Measurements from ENCODE around the gene FGF14. TPM values are rescaled to one million over a fixed set of nuclear protein-coding genes. Genes with fewer than 3 reads are reported as not detected.

Gene FGF14
- total RNA-seq, 1 donor from 2014 or later: 0.23 TPM

GRCh38 chr13:101955764-101956163, 446.1 kb downstream of the FGF14 start:
- no peak for DNase-seq (ENCODE audit: low read depth)
- H3K4me1 Mint-ChIP-seq (ENCODE audit: low read depth, unreplicated experiment): no peaks in the 10 kb centered on the region
- Histone ChIP-seq H3K9ac (ENCODE audit: low read length) (no peak overlapping the region), H4K20me1 (ENCODE audit: insufficient read depth, low read length) (no peaks in the 10 kb centered on the region), H3K27me3 (ENCODE audit: insufficient read depth, low read length) (no peaks in the 10 kb centered on the region), H3K4me2 (ENCODE audit: low read length) (no peak overlapping the region), H3K4me3 (ENCODE audit: insufficient read depth, low read depth, low read length) (no peak overlapping the region), H2AFZ (ENCODE audit: low read depth, low read length) (no peak overlapping the region), H3K9me3 (ENCODE audit: insufficient read depth, low read depth, low read length) (no peaks in the 10 kb centered on the region), H3K79me2 (ENCODE audit: insufficient read depth, low read length) (no peaks in the 10 kb centered on the region), H3K4me1 (ENCODE audit: insufficient read depth, low read length) (no peaks in the 10 kb centered on the region), H3K27ac (ENCODE audit: low read depth, low read length) (no peak overlapping the region), H3K36me3 (ENCODE audit: insufficient read depth, low read length) (no peaks in the 10 kb centered on the region)
- no peak overlapping the region for H3K27ac Mint-ChIP-seq (ENCODE audit: unreplicated experiment)
- peaks cover 3% of the 10 kb centered on the region for H3K27me3 Mint-ChIP-seq (ENCODE audit: low read depth, unreplicated experiment)
- FAIRE-seq: no peak
- no peaks in the 10 kb centered on the region for H3K36me3 Mint-ChIP-seq (ENCODE audit: low read depth, unreplicated experiment)
- no peak overlapping the region for H3K4me3 Mint-ChIP-seq (ENCODE audit: unreplicated experiment)
- TF ChIP-seq, protein P1, sequence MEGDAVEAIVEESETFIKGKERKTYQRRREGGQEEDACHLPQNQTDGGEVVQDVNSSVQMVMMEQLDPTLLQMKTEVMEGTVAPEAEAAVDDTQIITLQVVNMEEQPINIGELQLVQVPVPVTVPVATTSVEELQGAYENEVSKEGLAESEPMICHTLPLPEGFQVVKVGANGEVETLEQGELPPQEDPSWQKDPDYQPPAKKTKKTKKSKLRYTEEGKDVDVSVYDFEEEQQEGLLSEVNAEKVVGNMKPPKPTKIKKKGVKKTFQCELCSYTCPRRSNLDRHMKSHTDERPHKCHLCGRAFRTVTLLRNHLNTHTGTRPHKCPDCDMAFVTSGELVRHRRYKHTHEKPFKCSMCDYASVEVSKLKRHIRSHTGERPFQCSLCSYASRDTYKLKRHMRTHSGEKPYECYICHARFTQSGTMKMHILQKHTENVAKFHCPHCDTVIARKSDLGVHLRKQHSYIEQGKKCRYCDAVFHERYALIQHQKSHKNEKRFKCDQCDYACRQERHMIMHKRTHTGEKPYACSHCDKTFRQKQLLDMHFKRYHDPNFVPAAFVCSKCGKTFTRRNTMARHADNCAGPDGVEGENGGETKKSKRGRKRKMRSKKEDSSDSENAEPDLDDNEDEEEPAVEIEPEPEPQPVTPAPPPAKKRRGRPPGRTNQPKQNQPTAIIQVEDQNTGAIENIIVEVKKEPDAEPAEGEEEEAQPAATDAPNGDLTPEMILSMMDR (IDR thresholded peaks at IDR 0.05; ENCODE audit: insufficient read depth, low read depth, low read length): no peak
- TF ChIP-seq EZH2 (IDR thresholded peaks at IDR 0.05; ENCODE audit: insufficient read depth, low read length): no peak
- H3K9me3 Mint-ChIP-seq (ENCODE audit: unreplicated experiment): peaks cover 6% of the 10 kb centered on the region

DNA sequence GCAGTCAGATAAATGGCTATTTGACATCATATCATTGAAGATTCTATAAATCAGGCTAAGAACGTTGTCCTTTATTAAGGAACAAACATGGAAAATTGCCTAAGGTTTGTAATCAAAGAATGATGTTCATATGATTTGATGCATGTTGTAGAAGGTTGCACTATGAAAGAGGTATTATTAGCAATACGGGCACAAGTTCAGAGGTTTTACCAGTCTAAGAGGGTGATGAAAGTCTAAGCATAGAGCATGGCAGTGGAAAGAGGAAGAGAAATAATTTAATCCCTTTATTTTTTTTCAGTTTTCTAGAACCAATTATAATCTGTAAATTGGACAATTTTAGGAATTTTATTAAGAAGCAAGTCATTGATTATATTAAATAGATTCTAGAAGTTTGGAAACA, 450.7 kb downstream of the FGF14 start:
- Mint-ChIP-seq H3K4me3 (ENCODE audit: unreplicated experiment) (no peak overlapping the region), H3K9me3 (ENCODE audit: unreplicated experiment) (no peaks in the 10 kb centered on the region), H3K4me1 (ENCODE audit: low read depth, unreplicated experiment) (no peaks in the 10 kb centered on the region), H3K27ac (ENCODE audit: unreplicated experiment) (no peak overlapping the region), H3K27me3 (ENCODE audit: low read depth, unreplicated experiment) (peaks cover 3% of the 10 kb centered on the region), H3K36me3 (ENCODE audit: low read depth, unreplicated experiment) (no peaks in the 10 kb centered on the region)
- H3K79me2 ChIP-seq (ENCODE audit: insufficient read depth, low read length): no peaks in the 10 kb centered on the region
- H3K27ac ChIP-seq (ENCODE audit: low read depth, low read length): no peak overlapping the region
- no peak overlapping the region for H3K4me2 ChIP-seq (ENCODE audit: low read length)
- H3K9me3 ChIP-seq (ENCODE audit: insufficient read depth, low read depth, low read length): no peaks in the 10 kb centered on the region
- H3K4me3 ChIP-seq (ENCODE audit: insufficient read depth, low read depth, low read length): no peak overlapping the region
- FAIRE-seq: no peak
- no peak overlapping the region for H3K9ac ChIP-seq (ENCODE audit: low read length)
- H3K36me3 ChIP-seq (ENCODE audit: insufficient read depth, low read length): no peaks in the 10 kb centered on the region
- H2AFZ ChIP-seq (ENCODE audit: low read depth, low read length): no peak overlapping the region
- no peaks in the 10 kb centered on the region for H3K27me3 ChIP-seq (ENCODE audit: insufficient read depth, low read length)
- no peaks in the 10 kb centered on the region for H4K20me1 ChIP-seq (ENCODE audit: insufficient read depth, low read length)
- no peak for DNase-seq (ENCODE audit: low read depth)
- H3K4me1 ChIP-seq (ENCODE audit: insufficient read depth, low read length): no peaks in the 10 kb centered on the region
- no peak for TF ChIP-seq EZH2 (IDR thresholded peaks at IDR 0.05; ENCODE audit: insufficient read depth, low read length)
- TF ChIP-seq, protein P1 (IDR thresholded peaks at IDR 0.05; ENCODE audit: insufficient read depth, low read depth, low read length): no peak

GRCh38 chr13:101949681-101950080, 452.2 kb downstream of the FGF14 start:
- H3K4me1 ChIP-seq (ENCODE audit: insufficient read depth, low read length): no peaks in the 10 kb centered on the region
- no peak overlapping the region for H3K9ac ChIP-seq (ENCODE audit: low read length)
- no peaks in the 10 kb centered on the region for H3K9me3 Mint-ChIP-seq (ENCODE audit: unreplicated experiment)
- no peaks in the 10 kb centered on the region for H3K36me3 Mint-ChIP-seq (ENCODE audit: low read depth, unreplicated experiment)
- no peak overlapping the region for H3K27ac ChIP-seq (ENCODE audit: low read depth, low read length)
- FAIRE-seq: no peak
- H3K79me2 ChIP-seq (ENCODE audit: insufficient read depth, low read length): no peaks in the 10 kb centered on the region
- no peaks in the 10 kb centered on the region for H4K20me1 ChIP-seq (ENCODE audit: insufficient read depth, low read length)
- no peak overlapping the region for H3K4me3 ChIP-seq (ENCODE audit: insufficient read depth, low read depth, low read length)
- H3K4me3 Mint-ChIP-seq (ENCODE audit: unreplicated experiment): no peak overlapping the region
- DNase-seq (ENCODE audit: low read depth): no peak
- H2AFZ ChIP-seq (ENCODE audit: low read depth, low read length): no peak overlapping the region
- peaks cover 3% of the 10 kb centered on the region for H3K27me3 Mint-ChIP-seq (ENCODE audit: low read depth, unreplicated experiment)
- TF ChIP-seq, protein P1 (IDR thresholded peaks at IDR 0.05; ENCODE audit: insufficient read depth, low read depth, low read length): no peak
- no peak for TF ChIP-seq EZH2 (IDR thresholded peaks at IDR 0.05; ENCODE audit: insufficient read depth, low read length)
- H3K9me3 ChIP-seq (ENCODE audit: insufficient read depth, low read depth, low read length): no peaks in the 10 kb centered on the region
- no peaks in the 10 kb centered on the region for H3K4me1 Mint-ChIP-seq (ENCODE audit: low read depth, unreplicated experiment)
- H3K36me3 ChIP-seq (ENCODE audit: insufficient read depth, low read length): no peaks in the 10 kb centered on the region
- no peak overlapping the region for H3K27ac Mint-ChIP-seq (ENCODE audit: unreplicated experiment)
- H3K27me3 ChIP-seq (ENCODE audit: insufficient read depth, low read length): no peaks in the 10 kb centered on the region
- no peak overlapping the region for H3K4me2 ChIP-seq (ENCODE audit: low read length)

Measured in astrocyte (in vitro differentiated cells and primary cell).